Frontal cortex (tissue), 4 donors: ENCODE measurements around the gene LSM6. TPM values are rescaled to one million over a fixed set of nuclear protein-coding genes. Genes with fewer than 3 reads are reported as not detected.

Experiments used
- DNase-seq, 2 donors: peaks; one replicate each; pipeline ENCODE4 v3.0.0; 2012; ENCODE audit warnings: low spot score in 2 of 2
- FAIRE-seq: peaks from 2 replicates; lab custom pipeline; 2012; peaks lifted over from hg19 to GRCh38; lab: Jason Lieb, UNC
- total RNA-seq: library from RNA; depleted of rRNA; stranded (reverse); fragments of >200 nt; gene quantifications from one replicate; pipeline ENCODE4 v1.2.3, GENCODE V29; 2014
- donor health status: control.
- donor health status: control.
- donor health status: control.

Gene LSM6
- 39.1 TPM for total RNA-seq

GRCh38 chr4:146175541-146176453 is at the start of gene LSM6:
Gene LSM6 (plus strand): TSS chr4:146175718. CDS start chr4:146182922, 7,204 bp downstream.
- DNase-seq (peak; percentile 79 to 85), FAIRE-seq (peak; percentile 65)

- DNase-seq (no peak), FAIRE-seq (no peak)
These were observed 43.1 kb upstream of the LSM6 start for GRCh38 chr4:146132445-146132844.

- DNase-seq: peak in 1 of 2 donors; percentile 6
- FAIRE-seq: no peak
These were observed 40.6 kb upstream of the LSM6 start for GRCh38 chr4:146134761-146135445.

DNA sequence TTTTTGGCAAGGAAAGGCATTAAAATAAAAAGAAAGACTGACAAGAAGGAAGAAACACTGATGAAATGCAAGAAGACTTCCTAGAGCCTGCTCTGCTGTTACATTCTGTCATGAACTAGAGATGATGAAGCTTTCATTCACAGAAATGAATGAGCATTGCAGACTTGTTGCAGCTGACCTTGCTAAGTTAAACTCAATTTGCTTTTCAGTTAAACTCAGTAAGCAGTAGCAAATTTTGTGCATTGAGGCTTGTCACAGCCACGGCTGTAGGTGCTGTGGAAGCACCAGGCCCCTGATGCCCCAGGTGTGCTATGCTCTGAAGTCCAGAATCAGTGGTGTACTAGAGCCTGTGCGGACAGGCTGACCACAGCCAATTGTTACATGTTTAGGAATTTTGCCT is 39.6 kb upstream of the LSM6 start:
- DNase-seq: no peak

DNA sequence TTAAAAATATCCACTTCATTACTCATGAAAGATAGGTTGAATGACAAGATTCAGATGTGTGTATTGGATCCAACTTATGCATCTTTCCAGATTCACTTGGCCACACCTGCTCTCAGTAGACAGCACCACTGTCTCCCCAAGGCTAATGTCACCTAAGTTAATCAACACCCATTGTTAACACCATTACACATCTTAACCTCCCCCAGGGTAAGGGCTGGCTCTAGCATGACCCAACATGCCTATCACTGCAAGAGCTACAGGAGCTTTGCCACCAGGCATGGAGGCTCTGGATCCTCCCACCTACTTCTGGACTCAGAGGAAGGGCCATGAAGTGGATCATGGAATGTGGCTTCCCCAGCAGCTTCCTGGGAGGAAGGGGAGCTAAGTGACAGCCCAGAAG is 32.8 kb upstream of the LSM6 start:
- no peak for DNase-seq
- FAIRE-seq: no peak

More for the DNA sequence above, 39.6 kb upstream of the LSM6 start:
- FAIRE-seq: no peak

- FAIRE-seq: no peak
- DNase-seq: no peak
These were observed 31.6 kb upstream of the LSM6 start for GRCh38 chr4:146143888-146144287.

DNA sequence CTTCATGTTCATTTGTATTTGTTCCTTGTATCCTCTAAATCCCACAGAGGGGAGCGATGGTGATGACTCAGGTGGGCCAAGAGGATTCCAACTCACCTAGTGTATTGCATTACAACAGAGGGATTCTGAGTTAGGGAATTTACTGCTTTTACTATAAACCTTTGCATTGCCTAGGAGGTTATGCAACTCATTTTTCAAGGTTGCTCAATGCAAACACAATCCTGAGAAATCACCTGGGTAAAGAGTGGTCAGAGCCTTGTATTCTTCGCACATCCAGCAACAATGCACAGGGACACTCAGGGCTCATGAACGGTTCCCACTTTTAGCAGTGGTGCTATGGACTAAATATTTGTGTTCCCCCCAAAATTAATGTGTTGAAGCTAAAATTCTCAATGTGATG is 28.6 kb upstream of the LSM6 start:
- DNase-seq (no peak), FAIRE-seq (no peak)

- no peak for DNase-seq
- FAIRE-seq: no peak
These were observed 27.5 kb upstream of the LSM6 start for GRCh38 chr4:146148021-146148420.

DNA sequence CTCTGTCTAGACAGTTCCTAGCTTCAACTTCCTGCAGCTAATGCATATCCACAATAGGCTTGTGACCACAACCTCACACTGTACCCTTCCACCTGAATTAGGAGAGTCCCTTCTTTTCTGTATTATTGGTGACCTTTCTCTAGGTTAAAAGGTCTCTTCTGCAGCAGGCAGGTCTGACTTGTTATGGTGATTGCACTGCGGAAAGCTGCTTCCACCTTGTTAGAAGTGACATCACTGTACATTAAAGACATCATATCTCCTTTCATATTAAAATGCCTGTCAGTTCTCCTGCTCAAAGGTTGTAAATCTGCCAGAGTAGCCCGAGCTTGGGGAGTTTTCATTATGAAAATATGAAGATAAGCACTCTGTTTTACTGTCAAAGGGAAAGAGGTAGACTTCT is 21.5 kb upstream of the LSM6 start:
- FAIRE-seq: no peak
- DNase-seq: no peak

DNA sequence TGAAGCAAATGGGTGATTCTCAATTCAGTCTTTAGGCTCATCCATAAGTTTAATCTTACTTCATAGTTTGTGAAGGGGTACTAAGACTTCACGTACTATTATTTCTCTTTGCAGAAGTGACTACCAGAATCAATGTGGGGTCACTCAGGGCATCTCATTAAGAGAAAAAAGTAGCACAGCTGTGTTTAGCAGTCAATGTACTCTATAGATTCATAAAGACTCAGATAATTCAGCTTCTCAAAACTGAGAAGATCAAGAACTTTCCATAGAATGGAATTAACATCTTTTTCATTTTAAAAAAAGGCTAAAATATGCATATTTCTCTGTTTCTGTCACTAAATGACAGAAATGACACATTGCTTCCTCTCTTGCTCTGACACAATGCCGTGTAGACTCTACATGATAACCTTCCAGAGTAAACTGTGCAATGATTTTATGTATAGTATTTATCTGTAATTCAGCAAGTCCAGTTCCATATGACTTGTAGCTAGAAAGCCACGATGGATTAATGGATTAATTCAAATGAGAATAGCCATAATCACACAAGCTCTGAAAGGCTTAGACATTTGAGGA is 20.3 kb upstream of the LSM6 start:
- DNase-seq (no peak), FAIRE-seq (no peak)

- FAIRE-seq (no peak), DNase-seq (no peak)
These were observed 17.3 kb upstream of the LSM6 start for GRCh38 chr4:146158036-146158745.

GRCh38 chr4:146159384-146160058 is 16.0 kb upstream of the LSM6 start:
- FAIRE-seq (no peak), DNase-seq (no peak)

- DNase-seq (no peak), FAIRE-seq (no peak)
These were observed 14.3 kb upstream of the LSM6 start for GRCh38 chr4:146161243-146161642.

DNA sequence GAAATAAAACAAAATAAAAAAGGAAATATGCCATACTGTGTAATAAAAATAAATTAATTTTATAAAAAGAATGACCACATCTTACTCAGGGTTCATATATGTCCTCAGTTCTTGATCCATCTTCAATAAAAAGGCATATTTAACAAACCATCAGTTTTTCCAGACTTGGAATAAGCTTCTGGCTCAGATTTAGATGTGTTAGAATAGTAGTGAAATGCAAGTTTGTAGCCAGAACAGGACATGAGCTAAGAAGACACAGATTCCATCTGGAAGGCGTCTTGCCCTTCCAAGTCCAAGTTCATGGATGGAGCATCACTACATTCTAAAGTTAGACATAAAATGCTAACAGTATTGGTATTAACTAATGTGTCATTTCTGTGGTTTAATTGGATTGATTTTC is 10.3 kb upstream of the LSM6 start:
- no peak for FAIRE-seq
- no peak for DNase-seq

DNA sequence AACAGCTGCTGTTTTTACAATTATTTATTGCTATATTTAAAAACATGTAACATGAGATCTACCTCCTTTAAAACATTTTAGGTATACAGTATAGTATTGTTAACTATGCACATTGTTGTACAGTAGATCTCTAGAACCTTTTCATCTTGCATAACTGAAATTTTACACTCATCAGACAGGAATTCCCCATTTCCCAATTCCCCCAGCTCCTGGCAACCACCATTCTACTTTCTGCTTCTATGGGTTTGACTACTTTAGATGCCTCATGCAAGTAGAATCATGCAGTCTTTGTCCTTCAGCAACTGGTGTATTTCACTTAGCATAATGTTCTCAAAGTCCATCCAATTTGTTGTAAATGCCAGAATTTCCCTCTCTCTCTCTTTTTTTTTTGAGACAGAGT is 9.7 kb upstream of the LSM6 start:
- DNase-seq (no peak), FAIRE-seq (no peak)

DNA sequence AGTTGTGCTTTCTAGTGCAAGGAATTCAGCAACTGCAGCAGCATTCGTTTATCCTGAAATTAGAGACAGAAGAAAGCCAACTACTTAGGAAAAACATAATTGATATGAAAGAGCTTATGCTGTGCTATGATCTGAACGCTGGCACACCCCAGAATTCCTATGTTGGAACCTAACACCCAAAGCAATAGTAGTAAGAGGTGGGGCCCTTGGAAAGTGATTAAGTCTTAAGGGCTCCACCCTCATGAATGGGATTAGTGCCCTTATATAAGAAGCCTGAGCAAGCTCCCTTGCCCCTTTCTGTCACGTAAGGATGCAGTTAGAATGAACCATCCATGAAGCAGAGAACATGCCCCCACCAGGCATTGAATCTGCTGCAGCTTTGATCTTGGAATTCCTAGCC is 5.4 kb upstream of the LSM6 start:
- FAIRE-seq (no peak), DNase-seq (no peak)

DNA sequence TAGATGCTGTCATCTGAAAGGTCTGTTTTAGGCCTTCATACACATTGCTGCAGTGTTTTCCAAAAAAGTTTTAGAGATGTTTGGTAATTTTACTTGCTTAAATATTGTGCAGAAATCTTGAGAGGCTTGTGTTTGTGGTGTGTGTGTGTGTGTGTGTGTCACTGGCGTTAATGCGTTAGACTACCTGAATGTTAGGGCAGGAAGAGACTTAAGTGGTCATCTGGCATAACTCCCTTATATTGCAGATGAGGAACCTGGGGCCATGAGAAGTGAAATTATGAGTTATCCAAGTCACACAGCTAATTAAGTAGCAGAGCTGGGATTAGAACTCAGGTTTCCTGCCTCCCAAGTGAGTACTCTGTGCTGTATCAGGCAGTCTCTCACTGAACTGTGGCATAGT is 1.4 kb downstream of the LSM6 start:
- no peak for DNase-seq
- FAIRE-seq: no peak

DNA sequence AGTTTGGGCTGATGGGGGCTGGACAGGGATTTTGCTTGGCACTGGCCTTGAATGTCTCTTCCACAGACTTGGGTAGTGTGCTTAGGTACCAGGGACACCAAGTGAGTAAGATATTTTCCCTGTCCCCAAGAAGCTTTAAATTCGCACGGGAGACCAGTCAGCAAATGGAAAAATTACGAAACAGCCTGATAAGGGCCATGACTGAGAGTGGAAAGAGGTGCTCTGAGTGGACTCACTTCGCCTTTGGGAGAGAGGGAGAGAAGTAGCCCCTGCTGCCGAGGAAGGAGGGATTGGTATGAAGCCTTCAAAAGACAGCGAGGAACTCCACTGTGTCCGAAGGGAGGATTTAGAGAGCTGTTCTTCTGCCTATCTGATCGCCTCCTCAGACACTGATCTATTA is 2.6 kb downstream of the LSM6 start:
- DNase-seq (no peak), FAIRE-seq (no peak)

- FAIRE-seq: no peak
- DNase-seq: no peak
These were observed 4.4 kb downstream of the LSM6 start for GRCh38 chr4:146179784-146180370.
